Lower leg skin (tissue), 3 donors: Measurements from ENCODE around the gene ROR2.

Experiments used
- CTCF ChIP-seq, 3 donors: fragments of 450-650 bp; IDR thresholded peaks; one replicate each; pipeline ENCODE4 v1.5.1; 2016; ENCODE audit warnings: antibody characterized with exemption in 3 of 3, mild to moderate bottlenecking in 3 of 3, moderate library complexity in 2 of 3
- POLR2A ChIP-seq, 2 donors: fragments of 450-650 bp; IDR thresholded peaks; one replicate each; pipeline ENCODE4 v1.6.1; 2016 to 2017; ENCODE audit warnings: antibody characterized with exemption in 2 of 2, mild to moderate bottlenecking in 1 of 2, moderate library complexity in 1 of 2

- no peak for TF ChIP-seq CTCF (IDR thresholded peaks at IDR 0.05)
- TF ChIP-seq POLR2A (IDR thresholded peaks at IDR 0.05) = no peak
Measured at GRCh38 chr9:91658513-91659105, 291.4 kb downstream of the ROR2 start.
